Inflammatory macrophage treated with lipopolysaccharide for 4 hours (primary cell): Measurements from ENCODE around the gene HAAO.
A peak's percentile ranks its signal among the peaks of the same experiment; 100 is the strongest.

Experiments
- DNase-seq: peaks from one replicate; pipeline ENCODE4 v3.0.0-alpha.2; 2020

Gene HAAO

GRCh38 chr2:42812899-42813479 is 20.6 kb upstream of the HAAO start:
- peak; percentile 71 for DNase-seq

GRCh38 chr2:42810971-42811811 is 18.8 kb upstream of the HAAO start:
- no peak for DNase-seq

- DNase-seq = peak; percentile 97
Measured at GRCh38 chr2:42810121-42810970, 18.0 kb upstream of the HAAO start.

- peak; percentile 82 for DNase-seq
Measured at GRCh38 chr2:42809819-42810120, 17.4 kb upstream of the HAAO start.

- no peak for DNase-seq
Measured at GRCh38 chr2:42809131-42809818, 16.9 kb upstream of the HAAO start.

- DNase-seq = no peak
Measured at GRCh38 chr2:42808301-42808700, 15.9 kb upstream of the HAAO start.

GRCh38 chr2:42806786-42807185 is 14.4 kb upstream of the HAAO start:
- DNase-seq = no peak

GRCh38 chr2:42804891-42805290 is 12.5 kb upstream of the HAAO start:
- no peak for DNase-seq

GRCh38 chr2:42804338-42804737 is 12.0 kb upstream of the HAAO start:
- DNase-seq = peak; percentile 87

- no peak for DNase-seq
Measured at GRCh38 chr2:42802150-42802549, 9.8 kb upstream of the HAAO start.

- no peak for DNase-seq
Measured at GRCh38 chr2:42801381-42801780, 9.0 kb upstream of the HAAO start.

GRCh38 chr2:42800981-42801380 is 8.6 kb upstream of the HAAO start:
- no peak for DNase-seq

GRCh38 chr2:42800461-42800962 is 8.1 kb upstream of the HAAO start:
- no peak for DNase-seq

GRCh38 chr2:42799881-42800280 is 7.5 kb upstream of the HAAO start:
- no peak for DNase-seq

GRCh38 chr2:42797281-42797680 is 4.9 kb upstream of the HAAO start:
- no peak for DNase-seq

GRCh38 chr2:42796427-42797248 is 4.3 kb upstream of the HAAO start:
- no peak for DNase-seq

- DNase-seq = peak; percentile 31
Measured at GRCh38 chr2:42795841-42796301, 3.5 kb upstream of the HAAO start.

GRCh38 chr2:42795275-42795674 is 2.9 kb upstream of the HAAO start:
- DNase-seq = no peak

- no peak for DNase-seq
Measured at GRCh38 chr2:42794271-42795046, 2.1 kb upstream of the HAAO start.

- DNase-seq = no peak
Measured at GRCh38 chr2:42793334-42794270, 1.2 kb upstream of the HAAO start.
